HepG2 (cell line): ENCODE results near the gene DHH. TPM values are rescaled to one million over a fixed set of nuclear protein-coding genes. Genes with fewer than 3 reads are reported as not detected.

Source experiments
- CENPBD1 ChIP-seq: sonication (generic); formaldehyde crosslinking; IDR thresholded peaks from 2 replicates; pipeline ENCODE4 v1.8.0; 2022; ENCODE audit warnings: missing genetic modification reagents, low read depth, mild to moderate bottlenecking, borderline replicate concordance
- E2F5 ChIP-seq: sonication (generic); formaldehyde crosslinking; conservative IDR thresholded peaks from 2 replicates; pipeline ENCODE4 v1.4.0; 2020; ENCODE audit warnings: missing genetic modification reagents
- ETV6 ChIP-seq: sonication (generic); formaldehyde crosslinking; conservative IDR thresholded peaks from 2 replicates; pipeline ENCODE4 v1.4.0; 2020; ENCODE audit warnings: missing genetic modification reagents
- HBP1 ChIP-seq: IDR thresholded peaks from 2 replicates; pipeline ENCODE4 v1.6.1; 2016; ENCODE audit warnings: low read depth, control low read depth
- HES4 ChIP-seq: sonication (generic); formaldehyde crosslinking; IDR thresholded peaks from 2 replicates; pipeline ENCODE4 v1.9.0; 2021; ENCODE audit warnings: mild to moderate bottlenecking, missing genetic modification reagents, borderline replicate concordance
- HNF4A ChIP-seq: sonication (generic); formaldehyde crosslinking; IDR thresholded peaks from 2 replicates; pipeline ENCODE4 v1.4.0; 2020; ENCODE audit warnings: missing genetic modification reagents
- KDM3A ChIP-seq: IDR thresholded peaks from 2 replicates; pipeline ENCODE4 v1.6.1; 2018; ENCODE audit warnings: low read depth, missing compliant biosample characterization
- NFYB ChIP-seq: sonication (generic); formaldehyde crosslinking; IDR thresholded peaks from 2 replicates; pipeline ENCODE4 v1.4.0; 2020; ENCODE audit warnings: missing genetic modification reagents
- PBX3 ChIP-seq: sonication (generic); formaldehyde crosslinking; IDR thresholded peaks from 2 replicates; pipeline ENCODE4 v1.8.1; 2023; ENCODE audit warnings: missing genetic modification reagents, inconsistent platforms, borderline replicate concordance
- RXRA ChIP-seq: sonication (generic); formaldehyde crosslinking; IDR thresholded peaks from 2 replicates; pipeline ENCODE4 v1.5.1; 2020; ENCODE audit warnings: missing genetic modification reagents
- SSRP1 ChIP-seq: IDR thresholded peaks from 2 replicates; pipeline ENCODE4 v1.6.1; 2016; ENCODE audit warnings: control low read depth
- TARDBP ChIP-seq: sonication (generic); formaldehyde crosslinking; IDR thresholded peaks from 2 replicates; pipeline ENCODE4 v1.8.0; 2022; ENCODE audit warnings: mild to moderate bottlenecking, missing genetic modification reagents
- THRA ChIP-seq: sonication (generic); formaldehyde crosslinking; IDR thresholded peaks from 2 replicates; pipeline ENCODE4 v1.4.0; 2020; ENCODE audit warnings: missing genetic modification reagents, borderline replicate concordance
- ZBTB26 ChIP-seq: IDR thresholded peaks from 2 replicates; pipeline ENCODE4 v1.6.1; 2016; ENCODE audit warnings: missing compliant biosample characterization, missing genetic modification reagents, borderline replicate concordance
- ZBTB3 ChIP-seq: sonication (generic); formaldehyde crosslinking; IDR thresholded peaks from 2 replicates; pipeline ENCODE4 v1.4.0; 2020; ENCODE audit warnings: low read depth, mild to moderate bottlenecking, moderate library complexity, missing genetic modification reagents, borderline replicate concordance
- ZFP82 ChIP-seq: sonication (generic); formaldehyde crosslinking; IDR thresholded peaks from 2 replicates; pipeline ENCODE4 v1.5.1; 2020; ENCODE audit warnings: mild to moderate bottlenecking, missing genetic modification reagents, borderline replicate concordance
- ZNF460 ChIP-seq: sonication (generic); formaldehyde crosslinking; IDR thresholded peaks from 2 replicates; pipeline ENCODE4 v1.5.1; 2020; ENCODE audit warnings: missing genetic modification reagents, mild to moderate bottlenecking, borderline replicate concordance
- ZNF704 ChIP-seq: sonication (generic); formaldehyde crosslinking; IDR thresholded peaks from 2 replicates; pipeline ENCODE4 v1.8.1; 2023; ENCODE audit warnings: mild to moderate bottlenecking, inconsistent platforms, moderate library complexity, missing genetic modification reagents, borderline replicate concordance
- ZNF746 ChIP-seq: sonication (generic); formaldehyde crosslinking; IDR thresholded peaks from 2 replicates; pipeline ENCODE4 v1.8.0; 2022; ENCODE audit warnings: mild to moderate bottlenecking, missing genetic modification reagents
- ZNF749 ChIP-seq: sonication (generic); formaldehyde crosslinking; IDR thresholded peaks from 2 replicates; pipeline ENCODE4 v1.8.0; 2022; ENCODE audit warnings: mild to moderate bottlenecking, missing genetic modification reagents, moderate library complexity, borderline replicate concordance
- ZNF780A ChIP-seq: sonication (generic); formaldehyde crosslinking; IDR thresholded peaks from 2 replicates; pipeline ENCODE4 v1.8.0; 2022; ENCODE audit warnings: mild to moderate bottlenecking, missing genetic modification reagents, moderate library complexity
- polyA plus RNA-seq, 8 experiments: library from polyadenylated mRNA; depleted of rRNA in 3 of 8; stranded (reverse) in 7 of 8; unstranded in 1 of 8; fragments of >200 nt; fragmentation: Illumina TruSeq in 4 of 8; extraction: Trizol in 4 of 8; gene quantifications; 2 replicates each; pipeline versions ENCODE4 v1.2.1 to v1.2.3, GENCODE V29; 2011 to 2016; ENCODE audit warnings: low read depth in 4 of 8, missing spikeins in 1 of 8, mixed read lengths in 1 of 8; ENCODE audit not compliant: insufficient read depth in 1 of 8
- total RNA-seq, 5 experiments: library from RNA; depleted of rRNA; stranded (reverse); fragments of >200 nt; fragmentation: Illumina TruSeq; extraction: Trizol; gene quantifications; 2 replicates each; pipeline ENCODE4 v1.2.3, GENCODE V29; 2016; ENCODE audit warnings: low read depth in 1 of 5

DHH gene
- total and polyA plus RNA-seq, 2 of the 13 experiments (the other 11 are each of a cell fraction or from before 2014, with no cell fraction given), result not detected

- TF ChIP-seq ZNF704 (CRISPR knock-in tag) (no peak), THRA (0 out of 2 replicates have a peak, but pooled peaks have one; percentile 4), KDM3A (no peak), ZNF780A (no peak), ZNF746 (CRISPR knock-in tag) (no peak), PBX3 (CRISPR knock-in tag) (peak; percentile 43; the same call in 1 of the 2 replicates), ETV6 (no peak), NFYB (CRISPR knock-in tag) (peak; percentile 94), SSRP1 (CRISPR knock-in tag) (no peak), ZBTB26 (CRISPR knock-in tag) (no peak), ZNF749 (CRISPR knock-in tag) (no peak), CENPBD1 (CRISPR knock-in tag) (no peak), HBP1 (0 out of 2 replicates have a peak, but pooled peaks have one; percentile 15), ZBTB3 (CRISPR knock-in tag) (no peak), ZNF460 (CRISPR knock-in tag) (no peak), HES4 (CRISPR knock-in tag) (peak; percentile 78; the same call in 1 of the 2 replicates), TARDBP (CRISPR knock-in tag) (no peak), HNF4A (CRISPR knock-in tag) (0 out of 2 replicates have a peak, but pooled peaks have one; percentile 21), RXRA (CRISPR knock-in tag) (peak; percentile 37; the same call in 1 of the 2 replicates), E2F5 (CRISPR knock-in tag) (no peak), ZFP82 (CRISPR knock-in tag) (no peak)
Observed at GRCh38 chr12:49110464-49111155, 16.0 kb upstream of the DHH start, which contains the start of gene LMBR1L (continued).
